CD4-positive, alpha-beta T cell (primary cell): ENCODE measurements around the gene FBLN1. TPM values are rescaled to one million over a fixed set of nuclear protein-coding genes. Genes with fewer than 3 reads are reported as not detected.

ENCODE experiments used
- ATAC-seq: fragments of 200-7000 bp; cut with Tn5 transposase; one replicate; pipeline ENCODE4 v1.10.0; 2022; ENCODE audit warnings: mild to moderate bottlenecking; ENCODE audit not compliant: poor library complexity
- CTCF ChIA-PET: fragments of 350-600 bp; sonication (Branson Sonifier 250); formaldehyde crosslinking; loops from one replicate; lab custom pipeline; 2021; ENCODE audit warnings: antibody characterized with exemption, inconsistent platforms; lab: Charles Lee
- POLR2A ChIA-PET: fragments of 350-600 bp; sonication (Branson Sonifier 250); formaldehyde crosslinking; loops from one replicate; lab custom pipeline; 2021; ENCODE audit warnings: antibody characterized with exemption, inconsistent platforms; lab: Charles Lee
- DNase-seq, 14 experiments: peaks; one replicate each; pipeline ENCODE4 v3.0.0-alpha.2; 2013 to 2020; ENCODE audit warnings: mixed read lengths in 2 of 14
- H3K27ac ChIP-seq, 2 donors: one replicate each; pipeline versions ENCODE4 v1.5.1 to v1.7.0; 2013; ENCODE audit warnings: low read length in 2 of 2, low read depth in 1 of 2, mild to moderate bottlenecking in 1 of 2
- H3K27me3 ChIP-seq, 2 experiments: 1 replicate in 1 of 2; 2 replicates in 1 of 2; pipeline versions ENCODE4 v1.6.1 to v1.7.0; 2013; ENCODE audit warnings: low read length in 2 of 2, control low read depth in 1 of 2, mild to moderate bottlenecking in 1 of 2, moderate library complexity in 1 of 2; ENCODE audit not compliant: insufficient read depth in 2 of 2, control insufficient read depth in 1 of 2
- H3K36me3 ChIP-seq: one replicate; pipeline ENCODE4 v1.6.1; 2013; ENCODE audit warnings: low read length, control low read depth; ENCODE audit not compliant: insufficient read depth
- H3K4me1 ChIP-seq: one replicate; pipeline ENCODE4 v1.6.1; 2013; ENCODE audit warnings: low read length, control low read depth; ENCODE audit not compliant: insufficient read depth
- H3K4me3 ChIP-seq: one replicate; pipeline ENCODE4 v1.5.1; 2013; ENCODE audit warnings: mild to moderate bottlenecking, low read length, moderate library complexity
- H3K9me3 ChIP-seq, 2 experiments: 1 replicate in 1 of 2; 2 replicates in 1 of 2; pipeline versions ENCODE4 v1.6.1 to v1.7.0; 2013; ENCODE audit warnings: low read length in 2 of 2, mild to moderate bottlenecking in 2 of 2, control low read depth in 1 of 2, moderate library complexity in 1 of 2; ENCODE audit not compliant: control insufficient read depth in 1 of 2, insufficient read depth in 1 of 2
- H3K27ac Mint-ChIP-seq: one replicate; pipeline ENCODE4 v1.8.0; 2020; ENCODE audit warnings: mixed read lengths
- H3K27me3 Mint-ChIP-seq: one replicate; pipeline ENCODE4 v1.8.0; 2021; ENCODE audit warnings: mixed read lengths
- H3K36me3 Mint-ChIP-seq: one replicate; pipeline ENCODE4 v1.8.0; 2021; ENCODE audit warnings: low read depth, mixed read lengths
- H3K4me1 Mint-ChIP-seq: one replicate; pipeline ENCODE4 v1.8.0; 2021; ENCODE audit warnings: low read depth, mixed read lengths
- H3K4me3 Mint-ChIP-seq: one replicate; pipeline ENCODE4 v1.8.0; 2020; ENCODE audit warnings: mild to moderate bottlenecking, mixed read lengths
- H3K9me3 Mint-ChIP-seq: one replicate; pipeline ENCODE4 v1.8.0; 2020; ENCODE audit warnings: mixed read lengths
- intact Hi-C, 2 experiments: fragments of 100-400 bp; cut with DNase I in 1 of 2; cut with micrococcal nuclease in 1 of 2; formaldehyde crosslinking; loops; one replicate each; pipeline versions ENCODE4 v1.15.1 to v1.9.0; 2023 to 2025; cut with DNase I, micrococcal nuclease
- total RNA-seq, 174 experiments: library from RNA in 2 of 174; stranded (reverse) in 2 of 174; gene quantifications; one replicate each; pipeline ENCODE4 v1.2.3 and lab custom pipeline; 2021 to 2026
- TF ChIP-seq, protein P1 (sequence below): fragments of 200-600 bp; IDR thresholded peaks from one replicate; pipeline ENCODE4 v1.8.0; 2022; ENCODE audit warnings: antibody characterized with exemption, mild to moderate bottlenecking

The FBLN1 gene
- total RNA-seq, 2 experiments from 2014 or later, result not detected

DNA sequence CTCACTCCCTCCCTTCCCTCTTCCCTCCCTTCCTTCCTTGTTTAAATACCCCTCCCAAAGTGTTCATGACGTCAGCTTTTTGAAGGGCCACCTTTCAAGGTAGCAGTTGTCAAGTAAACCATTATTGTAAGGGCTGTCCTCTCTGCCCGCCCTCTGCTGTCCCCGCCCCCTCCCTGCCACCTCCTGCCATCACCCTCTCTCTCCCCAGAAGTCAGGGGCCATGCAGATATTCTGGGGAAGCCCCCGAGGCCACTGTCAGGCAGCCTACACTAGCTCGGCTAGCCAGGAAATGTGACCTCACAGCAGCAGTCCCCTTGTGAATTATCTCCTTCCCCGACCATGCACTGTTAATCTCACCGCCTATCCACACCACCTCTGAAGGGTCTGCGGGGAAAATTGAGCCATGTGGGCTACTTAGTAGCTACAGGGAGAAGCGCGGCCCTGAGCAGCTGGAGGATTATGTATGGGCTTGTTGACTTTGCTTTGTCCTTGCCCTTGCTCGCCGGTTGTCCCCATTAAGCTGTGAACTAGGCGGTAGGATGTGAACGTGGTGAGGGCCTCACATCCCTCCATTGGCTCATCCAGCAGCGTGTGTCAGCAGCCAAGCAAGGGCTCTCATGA lies 126.9 kb downstream of the FBLN1 start:
- intact Hi-C loops, result no loop called here
- DNase-seq, result no peak

GRCh38 chr22:45630436-45630835 lies 127.8 kb downstream of the FBLN1 start:
- CTCF ChIA-PET, result no interaction called here
- DNase-seq (no peak), ATAC-seq (no peak)
- no peak overlapping the region for H3K27ac Mint-ChIP-seq
- no peak overlapping the region for H3K27ac ChIP-seq
- peaks cover 10 to 18% of the 10 kb centered on the region in 2 experiments for H3K27me3 ChIP-seq
- no peaks in the 10 kb centered on the region for H3K36me3 ChIP-seq
- H3K4me1 ChIP-seq, result no peaks in the 10 kb centered on the region
- TF ChIP-seq, protein P1, sequence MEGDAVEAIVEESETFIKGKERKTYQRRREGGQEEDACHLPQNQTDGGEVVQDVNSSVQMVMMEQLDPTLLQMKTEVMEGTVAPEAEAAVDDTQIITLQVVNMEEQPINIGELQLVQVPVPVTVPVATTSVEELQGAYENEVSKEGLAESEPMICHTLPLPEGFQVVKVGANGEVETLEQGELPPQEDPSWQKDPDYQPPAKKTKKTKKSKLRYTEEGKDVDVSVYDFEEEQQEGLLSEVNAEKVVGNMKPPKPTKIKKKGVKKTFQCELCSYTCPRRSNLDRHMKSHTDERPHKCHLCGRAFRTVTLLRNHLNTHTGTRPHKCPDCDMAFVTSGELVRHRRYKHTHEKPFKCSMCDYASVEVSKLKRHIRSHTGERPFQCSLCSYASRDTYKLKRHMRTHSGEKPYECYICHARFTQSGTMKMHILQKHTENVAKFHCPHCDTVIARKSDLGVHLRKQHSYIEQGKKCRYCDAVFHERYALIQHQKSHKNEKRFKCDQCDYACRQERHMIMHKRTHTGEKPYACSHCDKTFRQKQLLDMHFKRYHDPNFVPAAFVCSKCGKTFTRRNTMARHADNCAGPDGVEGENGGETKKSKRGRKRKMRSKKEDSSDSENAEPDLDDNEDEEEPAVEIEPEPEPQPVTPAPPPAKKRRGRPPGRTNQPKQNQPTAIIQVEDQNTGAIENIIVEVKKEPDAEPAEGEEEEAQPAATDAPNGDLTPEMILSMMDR, result no peak
- no peak overlapping the region for H3K4me3 Mint-ChIP-seq
- no peak overlapping the region for H3K4me3 ChIP-seq
- peaks cover 65% of the 10 kb centered on the region for H3K27me3 Mint-ChIP-seq
- POLR2A ChIA-PET, result no interaction called here
- no peaks in the 10 kb centered on the region for H3K9me3 Mint-ChIP-seq
- H3K9me3 ChIP-seq, result no peaks in the 10 kb centered on the region
- intact Hi-C loops, result no loop called here
- H3K36me3 Mint-ChIP-seq, result no peaks in the 10 kb centered on the region
- no peaks in the 10 kb centered on the region for H3K4me1 Mint-ChIP-seq

More for the DNA sequence above, 126.9 kb downstream of the FBLN1 start:
- peaks cover 10 to 18% of the 10 kb centered on the region in 2 experiments for H3K27me3 ChIP-seq
- H3K4me3 ChIP-seq, result no peak overlapping the region
- no peak for ATAC-seq
- H3K27ac ChIP-seq, result no peak overlapping the region
- Mint-ChIP-seq H3K27ac (no peak overlapping the region), H3K4me3 (no peak overlapping the region), H3K27me3 (peaks cover 57% of the 10 kb centered on the region), H3K4me1 (no peaks in the 10 kb centered on the region), H3K9me3 (no peaks in the 10 kb centered on the region), H3K36me3 (no peaks in the 10 kb centered on the region)
- no peaks in the 10 kb centered on the region for H3K9me3 ChIP-seq
- TF ChIP-seq, protein P1, result no peak
- no peaks in the 10 kb centered on the region for H3K36me3 ChIP-seq
- H3K4me1 ChIP-seq, result no peaks in the 10 kb centered on the region
- POLR2A ChIA-PET, result no interaction called here
- CTCF ChIA-PET, result no interaction called here

DNA sequence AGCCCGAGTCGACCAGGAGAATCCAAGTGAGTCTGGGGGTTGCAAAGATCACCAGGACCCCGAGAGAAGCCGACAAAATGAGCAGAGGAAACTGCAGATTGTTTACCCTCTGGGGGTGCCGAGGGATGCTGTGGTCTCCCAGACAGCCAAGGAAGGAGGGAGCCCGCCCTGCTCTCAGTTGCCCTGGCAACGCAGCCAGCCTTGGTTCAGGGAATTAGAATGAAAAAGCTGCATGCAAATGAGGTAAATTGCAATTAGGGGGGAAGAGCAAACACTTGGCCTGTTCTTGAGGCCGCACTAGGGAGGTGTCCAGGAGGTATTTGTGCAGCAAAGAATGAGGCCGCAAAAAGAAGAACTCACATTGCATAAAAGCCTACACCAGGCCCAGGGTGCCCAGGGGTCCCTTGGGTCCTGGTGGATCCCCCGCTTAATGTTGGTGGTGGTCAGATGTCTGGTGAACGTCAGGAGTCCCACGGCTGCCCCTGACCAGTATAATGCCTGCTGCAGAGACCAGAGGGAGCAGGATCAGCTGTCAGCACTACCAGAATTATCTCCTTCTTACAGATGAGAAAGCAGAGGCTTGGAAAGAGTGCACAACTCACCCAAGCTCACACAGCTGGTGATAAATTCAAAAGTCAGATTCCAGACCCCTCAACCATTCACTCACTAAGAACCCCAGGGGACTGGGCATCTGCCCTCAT lies 128.6 kb downstream of the FBLN1 start:
- Histone ChIP-seq H3K27ac (no peak overlapping the region), H3K36me3 (no peaks in the 10 kb centered on the region), H3K9me3 (no peaks in the 10 kb centered on the region), H3K4me3 (no peak overlapping the region), H3K27me3 (peaks cover 10 to 18% of the 10 kb centered on the region in 2 experiments), H3K4me1 (no peaks in the 10 kb centered on the region)
- Mint-ChIP-seq H3K36me3 (no peaks in the 10 kb centered on the region), H3K27ac (no peak overlapping the region), H3K9me3 (no peaks in the 10 kb centered on the region), H3K27me3 (peaks cover 72% of the 10 kb centered on the region), H3K4me1 (no peaks in the 10 kb centered on the region), H3K4me3 (no peak overlapping the region)
- ATAC-seq (no peak), DNase-seq (no peak)
- TF ChIP-seq, protein P1, result no peak
- ChIA-PET POLR2A (no interaction called here), CTCF (no interaction called here)
- intact Hi-C loops, result no loop called here
